ENCODE data around the gene DCBLD2.

The DCBLD2 gene

DNA sequence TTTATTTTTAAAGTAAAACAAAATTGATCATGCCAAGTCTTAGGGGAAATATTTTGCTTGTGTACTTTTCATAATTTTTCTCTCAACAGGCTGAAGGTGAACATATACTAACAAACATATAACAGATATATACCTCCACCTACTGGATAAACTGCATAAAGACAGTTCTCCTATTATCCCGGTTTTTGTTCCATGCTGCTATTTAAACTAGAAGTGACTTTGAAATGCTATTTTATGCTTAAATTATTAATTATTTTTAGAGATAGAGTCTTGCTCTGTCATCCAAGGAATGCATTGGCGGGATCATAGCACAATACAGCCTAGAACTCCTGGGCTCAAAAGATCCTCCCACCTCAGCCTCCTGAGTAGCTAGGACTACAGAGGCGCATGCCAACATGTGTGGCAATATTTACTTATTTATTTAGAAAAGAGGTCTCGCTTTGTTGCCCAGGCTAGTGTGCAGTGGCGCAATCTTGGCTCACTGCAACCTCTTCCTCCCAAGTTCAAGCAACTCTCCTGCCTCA, 88.6 kb downstream of the DCBLD2 start:
- H3K27me3 ChIP-seq (ENCODE audit: control insufficient read depth in 2 of 2, insufficient read depth in 2 of 2, low read length in 2 of 2): no peaks in the 10 kb centered on the region
- no peaks in the 10 kb centered on the region for H3K9me3 ChIP-seq (ENCODE audit: control insufficient read depth in 2 of 2, low read length in 2 of 2)
- H3K4me3 ChIP-seq (ENCODE audit: low read length in 2 of 2): no peak overlapping the region
- no peak overlapping the region for H3K27ac ChIP-seq (ENCODE audit: low read depth in 2 of 2, low read length in 2 of 2)
- H3K9ac ChIP-seq (ENCODE audit: low read depth in 1 of 2, low read length in 2 of 2): no peak overlapping the region
- peaks cover under 1 to 7% of the 10 kb centered on the region in 2 donors for H3K36me3 ChIP-seq (ENCODE audit: control insufficient read depth in 2 of 2, insufficient read depth in 2 of 2, low read length in 2 of 2)
- H3K4me1 ChIP-seq (ENCODE audit: control insufficient read depth in 2 of 2, insufficient read depth in 2 of 2, low read length in 2 of 2): no peaks in the 10 kb centered on the region

DNA sequence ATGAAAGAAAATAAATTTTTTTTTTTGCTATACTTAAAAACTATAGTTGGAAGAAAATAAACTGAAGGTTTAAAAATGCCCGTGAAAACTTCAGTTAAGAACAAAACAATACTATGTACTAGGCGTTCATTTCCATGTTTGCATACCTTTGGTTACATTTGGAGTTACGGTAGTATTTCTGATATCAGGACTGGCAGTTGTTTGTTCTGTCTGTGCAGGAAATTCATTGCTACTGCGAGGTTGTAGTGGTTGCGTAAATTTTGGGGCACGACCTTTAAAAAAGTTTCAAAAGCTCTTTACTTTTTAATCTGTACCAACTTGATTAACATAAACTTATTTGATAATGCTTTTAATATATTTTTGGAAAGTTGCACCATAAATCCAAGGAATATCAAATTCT, 90.4 kb downstream of the DCBLD2 start:
- Histone ChIP-seq H3K27ac (ENCODE audit: low read depth in 2 of 2, low read length in 2 of 2) (no peak overlapping the region), H3K36me3 (ENCODE audit: control insufficient read depth in 2 of 2, insufficient read depth in 2 of 2, low read length in 2 of 2) (peaks cover 17 to 19% of the 10 kb centered on the region in 2 donors), H3K4me3 (ENCODE audit: low read length in 2 of 2) (no peak overlapping the region), H3K27me3 (ENCODE audit: control insufficient read depth in 2 of 2, insufficient read depth in 2 of 2, low read length in 2 of 2) (no peaks in the 10 kb centered on the region), H3K4me1 (ENCODE audit: control insufficient read depth in 2 of 2, insufficient read depth in 2 of 2, low read length in 2 of 2) (no peaks in the 10 kb centered on the region), H3K9ac (ENCODE audit: low read depth in 1 of 2, low read length in 2 of 2) (no peak overlapping the region), H3K9me3 (ENCODE audit: control insufficient read depth in 2 of 2, low read length in 2 of 2) (no peaks in the 10 kb centered on the region)

DNA sequence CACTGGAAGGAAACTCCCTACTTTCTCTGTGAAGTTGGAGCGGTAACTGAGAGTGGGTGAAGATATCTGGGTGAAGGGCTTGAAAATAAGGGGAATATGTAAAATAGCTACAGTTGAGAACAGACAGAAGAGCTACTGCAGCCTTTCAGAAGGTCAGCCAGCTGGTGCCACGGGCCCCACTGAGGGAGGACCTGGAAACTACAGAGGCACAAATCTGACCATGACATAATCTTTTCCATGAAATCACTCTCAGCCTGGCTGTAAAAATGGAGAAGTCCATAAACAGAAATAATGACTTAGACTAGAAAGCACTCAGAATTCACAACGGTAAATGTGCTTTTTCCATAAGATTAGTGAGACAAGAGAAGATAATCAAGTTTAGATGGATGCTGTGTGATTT, 91.9 kb downstream of the DCBLD2 start:
- Histone ChIP-seq H3K27ac (ENCODE audit: low read depth in 2 of 2, low read length in 2 of 2) (no peak overlapping the region), H3K9ac (ENCODE audit: low read depth in 1 of 2, low read length in 2 of 2) (no peak overlapping the region), H3K4me1 (ENCODE audit: control insufficient read depth in 2 of 2, insufficient read depth in 2 of 2, low read length in 2 of 2) (no peaks in the 10 kb centered on the region), H3K4me3 (ENCODE audit: low read length in 2 of 2) (no peak overlapping the region), H3K9me3 (ENCODE audit: control insufficient read depth in 2 of 2, low read length in 2 of 2) (no peaks in the 10 kb centered on the region), H3K27me3 (ENCODE audit: control insufficient read depth in 2 of 2, insufficient read depth in 2 of 2, low read length in 2 of 2) (no peaks in the 10 kb centered on the region), H3K36me3 (ENCODE audit: control insufficient read depth in 2 of 2, insufficient read depth in 2 of 2, low read length in 2 of 2) (peaks cover 22 to 24% of the 10 kb centered on the region in 2 donors)

DNA sequence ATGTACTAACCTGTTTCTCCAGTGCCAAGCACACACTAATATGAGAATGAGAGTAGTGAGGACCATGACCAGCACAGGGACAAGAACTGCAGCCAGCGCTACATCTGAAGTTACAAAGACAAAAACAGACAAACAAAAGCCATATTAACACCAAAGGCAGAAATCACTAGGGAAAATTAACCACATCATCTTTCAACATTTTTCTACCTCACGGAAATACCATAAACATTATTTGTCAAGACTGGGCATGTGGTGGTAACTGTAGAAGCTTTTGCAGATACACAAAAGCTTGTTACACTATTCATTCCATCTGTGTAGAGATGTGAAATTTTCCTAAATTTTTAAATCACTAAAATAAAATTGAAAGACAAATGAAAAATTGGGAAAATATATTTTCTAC, 93.4 kb downstream of the DCBLD2 start:
- Histone ChIP-seq H3K4me3 (ENCODE audit: low read length in 2 of 2) (no peak overlapping the region), H3K9me3 (ENCODE audit: control insufficient read depth in 2 of 2, low read length in 2 of 2) (no peaks in the 10 kb centered on the region), H3K4me1 (ENCODE audit: control insufficient read depth in 2 of 2, insufficient read depth in 2 of 2, low read length in 2 of 2) (no peaks in the 10 kb centered on the region), H3K27me3 (ENCODE audit: control insufficient read depth in 2 of 2, insufficient read depth in 2 of 2, low read length in 2 of 2) (no peaks in the 10 kb centered on the region), H3K9ac (ENCODE audit: low read depth in 1 of 2, low read length in 2 of 2) (no peak overlapping the region), H3K27ac (ENCODE audit: low read depth in 2 of 2, low read length in 2 of 2) (no peak overlapping the region), H3K36me3 (ENCODE audit: control insufficient read depth in 2 of 2, insufficient read depth in 2 of 2, low read length in 2 of 2) (peaks cover 22 to 24% of the 10 kb centered on the region in 2 donors)

DNA sequence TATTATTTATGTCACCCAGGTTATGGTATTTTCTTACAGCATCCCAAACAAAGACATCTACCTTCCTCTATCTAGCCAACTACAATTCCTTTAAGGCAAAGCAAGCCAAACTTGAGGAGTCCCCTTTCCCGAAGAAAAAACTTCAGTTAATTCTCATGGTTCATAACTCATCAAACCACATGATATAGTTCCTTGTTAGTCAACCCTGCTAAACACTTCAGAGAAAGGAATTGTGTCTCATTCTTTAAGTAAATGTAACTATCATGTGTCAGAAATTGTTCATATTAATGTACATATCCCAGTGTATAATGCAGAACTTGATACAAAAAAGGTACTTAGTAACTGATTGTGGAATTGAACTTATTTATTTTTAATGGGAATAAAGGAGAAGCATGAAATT, 93.9 kb downstream of the DCBLD2 start:
- Histone ChIP-seq H3K4me1 (ENCODE audit: control insufficient read depth in 2 of 2, insufficient read depth in 2 of 2, low read length in 2 of 2) (no peaks in the 10 kb centered on the region), H3K9me3 (ENCODE audit: control insufficient read depth in 2 of 2, low read length in 2 of 2) (no peaks in the 10 kb centered on the region), H3K4me3 (ENCODE audit: low read length in 2 of 2) (no peak overlapping the region), H3K27ac (ENCODE audit: low read depth in 2 of 2, low read length in 2 of 2) (no peak overlapping the region), H3K9ac (ENCODE audit: low read depth in 1 of 2, low read length in 2 of 2) (no peak overlapping the region), H3K27me3 (ENCODE audit: control insufficient read depth in 2 of 2, insufficient read depth in 2 of 2, low read length in 2 of 2) (no peaks in the 10 kb centered on the region), H3K36me3 (ENCODE audit: control insufficient read depth in 2 of 2, insufficient read depth in 2 of 2, low read length in 2 of 2) (peaks cover 22 to 24% of the 10 kb centered on the region in 2 donors)

DNA sequence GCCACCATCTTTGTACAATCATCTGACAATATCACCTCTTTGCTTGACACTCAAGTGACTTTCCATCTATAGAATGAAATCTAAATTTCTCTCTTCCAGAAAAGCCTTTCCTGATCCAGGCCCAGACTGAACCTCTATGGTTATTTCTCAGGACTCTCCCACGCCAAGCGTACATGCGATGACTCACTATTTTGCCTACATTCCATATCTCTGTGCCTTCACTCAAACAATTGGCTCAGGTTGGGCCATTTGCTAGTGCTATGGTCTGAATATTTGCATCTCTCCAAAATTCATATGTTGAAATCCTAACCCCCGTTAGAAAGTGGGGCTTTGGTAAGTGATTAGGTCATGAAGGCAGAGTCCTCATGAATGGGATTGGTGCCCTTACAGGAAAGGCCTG, 94.5 kb downstream of the DCBLD2 start:
- no peaks in the 10 kb centered on the region for H3K4me1 ChIP-seq (ENCODE audit: control insufficient read depth in 2 of 2, insufficient read depth in 2 of 2, low read length in 2 of 2)
- no peak overlapping the region for H3K4me3 ChIP-seq (ENCODE audit: low read length in 2 of 2)
- H3K27me3 ChIP-seq (ENCODE audit: control insufficient read depth in 2 of 2, insufficient read depth in 2 of 2, low read length in 2 of 2): no peaks in the 10 kb centered on the region
- no peak overlapping the region for H3K27ac ChIP-seq (ENCODE audit: low read depth in 2 of 2, low read length in 2 of 2)
- H3K9ac ChIP-seq (ENCODE audit: low read depth in 1 of 2, low read length in 2 of 2): no peak overlapping the region
- H3K9me3 ChIP-seq (ENCODE audit: control insufficient read depth in 2 of 2, low read length in 2 of 2): no peaks in the 10 kb centered on the region
- peaks cover 22 to 24% of the 10 kb centered on the region in 2 donors for H3K36me3 ChIP-seq (ENCODE audit: control insufficient read depth in 2 of 2, insufficient read depth in 2 of 2, low read length in 2 of 2)

DNA sequence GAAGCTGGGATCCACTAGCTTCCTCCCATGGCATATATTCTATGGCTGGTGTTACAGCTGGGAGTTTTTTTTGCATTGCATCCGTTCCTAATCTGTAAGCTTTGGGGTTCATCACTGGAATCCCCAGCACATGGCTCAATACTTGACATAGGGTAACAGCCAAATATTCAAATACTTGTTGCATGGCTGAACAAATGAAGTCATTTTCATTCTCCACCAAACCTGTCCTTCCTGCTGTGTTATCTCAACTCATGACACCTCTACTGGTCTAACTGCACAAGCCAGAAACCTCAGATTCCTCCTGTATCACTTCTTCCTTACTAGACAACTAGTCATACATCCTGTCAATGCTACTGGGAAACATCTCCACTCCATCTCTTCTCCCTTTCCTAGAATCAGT, 95.0 kb downstream of the DCBLD2 start:
- no peaks in the 10 kb centered on the region for H3K27me3 ChIP-seq (ENCODE audit: control insufficient read depth in 2 of 2, insufficient read depth in 2 of 2, low read length in 2 of 2)
- H3K36me3 ChIP-seq (ENCODE audit: control insufficient read depth in 2 of 2, insufficient read depth in 2 of 2, low read length in 2 of 2): peaks cover 22 to 24% of the 10 kb centered on the region in 2 donors
- no peaks in the 10 kb centered on the region for H3K9me3 ChIP-seq (ENCODE audit: control insufficient read depth in 2 of 2, low read length in 2 of 2)
- H3K27ac ChIP-seq (ENCODE audit: low read depth in 2 of 2, low read length in 2 of 2): no peak overlapping the region
- H3K9ac ChIP-seq (ENCODE audit: low read depth in 1 of 2, low read length in 2 of 2): no peak overlapping the region
- H3K4me3 ChIP-seq (ENCODE audit: low read length in 2 of 2): no peak overlapping the region
- no peaks in the 10 kb centered on the region for H3K4me1 ChIP-seq (ENCODE audit: control insufficient read depth in 2 of 2, insufficient read depth in 2 of 2, low read length in 2 of 2)

DNA sequence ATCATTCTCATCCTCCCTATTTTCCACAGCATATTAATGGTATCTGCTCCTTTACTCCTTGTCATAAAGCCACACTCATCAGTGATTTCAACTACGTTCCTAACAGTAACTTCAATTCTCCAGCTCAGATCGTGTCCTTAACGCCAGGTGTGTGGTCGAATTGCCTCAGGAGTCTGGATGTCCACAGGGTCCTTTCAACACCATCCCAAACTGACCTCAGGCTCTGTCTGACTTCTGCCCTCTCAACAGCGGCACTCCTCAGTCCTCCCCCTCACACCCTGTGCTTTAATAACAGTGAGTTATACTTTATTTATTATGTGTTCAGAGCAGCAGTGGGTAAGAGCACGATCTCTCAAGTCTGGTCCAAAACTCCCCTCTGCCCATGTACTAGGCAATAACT, 95.9 kb downstream of the DCBLD2 start:
- no peak overlapping the region for H3K27ac ChIP-seq (ENCODE audit: low read depth in 2 of 2, low read length in 2 of 2)
- no peaks in the 10 kb centered on the region for H3K9me3 ChIP-seq (ENCODE audit: control insufficient read depth in 2 of 2, low read length in 2 of 2)
- peaks cover 22 to 24% of the 10 kb centered on the region in 2 donors for H3K36me3 ChIP-seq (ENCODE audit: control insufficient read depth in 2 of 2, insufficient read depth in 2 of 2, low read length in 2 of 2)
- H3K4me3 ChIP-seq (ENCODE audit: low read length in 2 of 2): no peak overlapping the region
- no peak overlapping the region for H3K9ac ChIP-seq (ENCODE audit: low read depth in 1 of 2, low read length in 2 of 2)
- H3K4me1 ChIP-seq (ENCODE audit: control insufficient read depth in 2 of 2, insufficient read depth in 2 of 2, low read length in 2 of 2): no peaks in the 10 kb centered on the region
- H3K27me3 ChIP-seq (ENCODE audit: control insufficient read depth in 2 of 2, insufficient read depth in 2 of 2, low read length in 2 of 2): no peaks in the 10 kb centered on the region

DNA sequence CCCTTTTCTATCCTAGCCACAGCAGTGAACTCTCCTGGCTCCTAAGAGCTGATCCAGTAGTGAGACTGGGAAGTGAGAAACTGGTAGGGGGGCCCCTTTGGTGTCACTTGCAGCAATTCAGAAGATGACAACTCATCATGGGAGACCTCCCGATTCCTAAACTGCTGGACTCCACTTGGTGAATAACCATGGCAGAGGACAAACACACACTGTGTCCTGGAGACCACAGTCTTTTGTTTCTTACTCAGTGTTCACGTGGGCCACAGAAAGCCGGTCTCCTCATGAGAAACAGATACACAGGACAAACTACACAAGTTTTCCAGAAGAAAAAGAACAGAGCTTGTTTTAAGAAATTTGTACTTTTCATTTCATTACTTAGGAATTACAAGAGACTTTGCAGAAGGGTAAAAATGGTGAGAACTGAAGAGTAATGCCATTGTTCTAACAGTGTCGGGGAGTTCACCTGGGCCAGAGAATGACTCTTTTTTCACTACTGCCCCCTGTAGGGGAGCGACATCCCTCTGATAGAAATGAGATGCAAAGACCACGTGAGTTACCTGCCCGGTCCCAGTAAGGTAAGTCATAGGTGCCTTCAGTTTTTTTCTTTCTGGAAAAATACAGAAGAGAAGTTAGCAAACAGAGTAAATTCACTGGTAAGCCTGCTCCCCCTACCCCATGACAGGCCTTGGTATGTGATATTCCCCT, 100.3 kb downstream of the DCBLD2 start:
- H3K9ac ChIP-seq (ENCODE audit: low read depth in 1 of 2, low read length in 2 of 2): no peak overlapping the region
- H3K9me3 ChIP-seq (ENCODE audit: control insufficient read depth in 2 of 2, low read length in 2 of 2): no peaks in the 10 kb centered on the region
- no peak overlapping the region for H3K27ac ChIP-seq (ENCODE audit: low read depth in 2 of 2, low read length in 2 of 2)
- H3K27me3 ChIP-seq (ENCODE audit: control insufficient read depth in 2 of 2, insufficient read depth in 2 of 2, low read length in 2 of 2): no peaks in the 10 kb centered on the region
- no peaks in the 10 kb centered on the region for H3K4me1 ChIP-seq (ENCODE audit: control insufficient read depth in 2 of 2, insufficient read depth in 2 of 2, low read length in 2 of 2)
- no peak overlapping the region for H3K4me3 ChIP-seq (ENCODE audit: low read length in 2 of 2)
- H3K36me3 ChIP-seq (ENCODE audit: control insufficient read depth in 2 of 2, insufficient read depth in 2 of 2, low read length in 2 of 2): peaks cover 4 to 10% of the 10 kb centered on the region in 2 donors

DNA sequence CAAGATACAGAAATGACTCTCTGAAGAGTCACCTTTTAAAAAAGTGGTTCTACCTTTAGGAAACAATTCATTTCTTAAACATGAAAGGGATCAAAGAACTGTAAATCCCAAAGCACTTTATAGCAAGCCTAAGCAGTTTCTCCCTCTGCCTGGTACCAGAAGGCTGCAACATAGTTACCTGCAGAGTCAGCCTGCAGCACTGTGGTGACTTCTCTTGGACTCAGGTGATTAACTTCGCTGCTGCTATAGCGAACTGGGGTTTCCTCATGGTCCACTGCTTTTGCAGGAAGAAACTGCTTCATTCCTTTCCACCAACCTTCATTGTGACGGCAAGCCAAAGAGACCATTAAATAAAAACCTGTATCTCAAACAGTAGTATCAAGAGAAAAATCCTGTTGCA, 101.1 kb downstream of the DCBLD2 start:
- H3K27me3 ChIP-seq (ENCODE audit: control insufficient read depth in 2 of 2, insufficient read depth in 2 of 2, low read length in 2 of 2): no peaks in the 10 kb centered on the region
- peaks cover 0 to 5% of the 10 kb centered on the region in 2 donors for H3K36me3 ChIP-seq (ENCODE audit: control insufficient read depth in 2 of 2, insufficient read depth in 2 of 2, low read length in 2 of 2)
- H3K27ac ChIP-seq (ENCODE audit: low read depth in 2 of 2, low read length in 2 of 2): no peak overlapping the region
- H3K9me3 ChIP-seq (ENCODE audit: control insufficient read depth in 2 of 2, low read length in 2 of 2): no peaks in the 10 kb centered on the region
- no peaks in the 10 kb centered on the region for H3K4me1 ChIP-seq (ENCODE audit: control insufficient read depth in 2 of 2, insufficient read depth in 2 of 2, low read length in 2 of 2)
- no peak overlapping the region for H3K4me3 ChIP-seq (ENCODE audit: low read length in 2 of 2)
- no peak overlapping the region for H3K9ac ChIP-seq (ENCODE audit: low read depth in 1 of 2, low read length in 2 of 2)
